Suprapubic skin (tissue), 4 donors: ENCODE results near the gene LTBP3. TPM values are rescaled to one million over a fixed set of nuclear protein-coding genes. Genes with fewer than 3 reads are reported as not detected.

ENCODE experiments used
- DNase-seq, 2 donors: peaks; one replicate each; pipeline ENCODE4 v3.0.0-alpha.2; 2019; ENCODE audit warnings: low spot score in 2 of 2
- H3K27ac ChIP-seq: fragments of 200-600 bp; sonication (generic); one replicate; pipeline ENCODE4 v1.5.1; 2019
- H3K27me3 ChIP-seq: fragments of 200-600 bp; sonication (generic); one replicate; pipeline ENCODE4 v1.5.1; 2019
- H3K36me3 ChIP-seq: fragments of 200-600 bp; sonication (generic); one replicate; pipeline ENCODE4 v1.5.1; 2019
- H3K4me1 ChIP-seq: fragments of 200-600 bp; sonication (generic); one replicate; pipeline ENCODE4 v1.5.1; 2019
- H3K4me3 ChIP-seq: fragments of 200-600 bp; sonication (generic); one replicate; pipeline ENCODE4 v1.5.1; 2019; ENCODE audit warnings: mild to moderate bottlenecking
- H3K9me3 ChIP-seq: fragments of 200-600 bp; sonication (generic); one replicate; pipeline ENCODE4 v1.5.1; 2019
- EP300 ChIP-seq: sonication (generic); formaldehyde crosslinking; IDR thresholded peaks from one replicate; pipeline ENCODE4 v1.6.1; 2017; ENCODE audit warnings: antibody characterized with exemption
- POLR2A ChIP-seq, 2 donors: fragments of 450-650 bp; IDR thresholded peaks; one replicate each; pipeline ENCODE4 v1.6.1; 2017; ENCODE audit warnings: antibody characterized with exemption in 2 of 2, mild to moderate bottlenecking in 2 of 2, moderate library complexity in 2 of 2
- POLR2AphosphoS5 ChIP-seq, 3 donors: sonication (generic); formaldehyde crosslinking; IDR thresholded peaks; one replicate each; pipeline ENCODE4 v1.6.1; 2017; ENCODE audit warnings: antibody characterized with exemption in 3 of 3
- WGBS: methylation state at CpG from one replicate; pipeline ENCODE4 v1.1.5; 2018; 5-methylcytosine and 5-hydroxymethylcytosine counted together
- total RNA-seq, 4 donors: library from RNA; depleted of rRNA; stranded (reverse); fragments of >200 nt; gene quantifications; one replicate each; pipeline ENCODE4 v1.1.0, GENCODE V29; 2016
- TF ChIP-seq, protein P1 (sequence below), 2 donors: fragments of 200-600 bp in 1 of 2; fragments of 450-650 bp in 1 of 2; sonication (generic) in 1 of 2; IDR thresholded peaks; one replicate each; pipeline ENCODE4 v1.5.1; 2016 to 2019; ENCODE audit warnings: antibody characterized with exemption in 2 of 2, mild to moderate bottlenecking in 1 of 2, moderate library complexity in 1 of 2

Gene LTBP3
- 10 to 100 TPM; 65.1 to 86.7 (median 71.0) TPM for total RNA-seq

GRCh38 chr11:65558002-65558929, at the start of gene LTBP3:
TSS of gene LTBP3 (minus strand) at chr11:65558359. CDS start at chr11:65557959, 400 bp downstream.
- Histone ChIP-seq H3K4me3 (peak within 1 kb of the TSS; percentile 76), H3K9me3 (no peaks in the 10 kb centered on the region), H3K27me3 (no peaks in the 10 kb centered on the region), H3K36me3 (no peaks in the 10 kb centered on the region), H3K4me1 (peaks cover 77% of the 10 kb centered on the region), H3K27ac (peak within 1 kb of the TSS; percentile 87)
- WGBS = 1% methylated on average over 28 of the region's 79 CpGs
- no peak for TF ChIP-seq POLR2A (IDR thresholded peaks at IDR 0.05)
- DNase-seq = peak in 1 of 2 donors; percentile 83

- Histone ChIP-seq H3K9me3 (no peaks in the 10 kb centered on the region), H3K27ac (peak overlapping the region; percentile 50), H3K4me1 (peaks cover 47% of the 10 kb centered on the region), H3K27me3 (no peaks in the 10 kb centered on the region), H3K36me3 (peaks cover 53% of the 10 kb centered on the region), H3K4me3 (peak overlapping the region; percentile 42)
- DNase-seq = peak; percentile 95 to 97
- TF ChIP-seq POLR2AphosphoS5 (IDR thresholded peaks at IDR 0.05) = peak in 2 of 3 donors; percentile 23 to 56
- TF ChIP-seq, protein P1, sequence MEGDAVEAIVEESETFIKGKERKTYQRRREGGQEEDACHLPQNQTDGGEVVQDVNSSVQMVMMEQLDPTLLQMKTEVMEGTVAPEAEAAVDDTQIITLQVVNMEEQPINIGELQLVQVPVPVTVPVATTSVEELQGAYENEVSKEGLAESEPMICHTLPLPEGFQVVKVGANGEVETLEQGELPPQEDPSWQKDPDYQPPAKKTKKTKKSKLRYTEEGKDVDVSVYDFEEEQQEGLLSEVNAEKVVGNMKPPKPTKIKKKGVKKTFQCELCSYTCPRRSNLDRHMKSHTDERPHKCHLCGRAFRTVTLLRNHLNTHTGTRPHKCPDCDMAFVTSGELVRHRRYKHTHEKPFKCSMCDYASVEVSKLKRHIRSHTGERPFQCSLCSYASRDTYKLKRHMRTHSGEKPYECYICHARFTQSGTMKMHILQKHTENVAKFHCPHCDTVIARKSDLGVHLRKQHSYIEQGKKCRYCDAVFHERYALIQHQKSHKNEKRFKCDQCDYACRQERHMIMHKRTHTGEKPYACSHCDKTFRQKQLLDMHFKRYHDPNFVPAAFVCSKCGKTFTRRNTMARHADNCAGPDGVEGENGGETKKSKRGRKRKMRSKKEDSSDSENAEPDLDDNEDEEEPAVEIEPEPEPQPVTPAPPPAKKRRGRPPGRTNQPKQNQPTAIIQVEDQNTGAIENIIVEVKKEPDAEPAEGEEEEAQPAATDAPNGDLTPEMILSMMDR (IDR thresholded peaks at IDR 0.05) = no peak
- WGBS = 32% methylated on average over 24 of the region's 67 CpGs
Observed at GRCh38 chr11:65606876-65607613, 48.9 kb upstream of the LTBP3 start.

DNA sequence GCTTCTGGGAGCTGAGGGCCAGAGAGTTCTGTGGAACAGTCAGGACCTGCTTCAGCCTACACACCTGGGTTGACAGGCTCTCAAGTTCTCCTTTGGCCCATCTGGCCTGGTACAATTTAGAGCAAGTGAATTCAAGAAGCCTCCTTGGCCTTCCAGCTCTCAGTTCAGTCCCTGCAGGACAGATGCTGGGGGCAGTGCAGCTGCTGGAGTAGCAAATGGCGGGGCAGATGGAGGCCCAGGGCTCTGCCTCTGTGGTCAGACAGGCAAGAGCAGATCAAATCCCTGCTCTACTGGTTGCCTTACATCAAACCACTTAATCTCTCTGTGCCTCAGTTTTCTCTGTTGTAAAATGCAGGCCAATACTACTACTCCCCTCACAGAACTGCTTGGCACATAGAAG, 46.1 kb upstream of the LTBP3 start:
- Histone ChIP-seq H3K9me3 (no peaks in the 10 kb centered on the region), H3K27ac (no peak overlapping the region), H3K4me3 (no peak overlapping the region), H3K27me3 (no peaks in the 10 kb centered on the region), H3K36me3 (peaks cover 64% of the 10 kb centered on the region), H3K4me1 (peaks cover 19% of the 10 kb centered on the region)
- WGBS = 100% methylated on average over 1 of the region's 1 CpG
- no peak for DNase-seq
- no peak for TF ChIP-seq EP300
- no peak for TF ChIP-seq POLR2AphosphoS5 (IDR thresholded peaks at IDR 0.05)
- TF ChIP-seq, protein P1 (IDR thresholded peaks at IDR 0.05) = no peak
- TF ChIP-seq POLR2A (IDR thresholded peaks at IDR 0.05) = no peak

GRCh38 chr11:65599955-65600246, 41.7 kb upstream of the LTBP3 start:
- WGBS = 96% methylated on average over 6 of the region's 6 CpGs
- no peak for DNase-seq

DNA sequence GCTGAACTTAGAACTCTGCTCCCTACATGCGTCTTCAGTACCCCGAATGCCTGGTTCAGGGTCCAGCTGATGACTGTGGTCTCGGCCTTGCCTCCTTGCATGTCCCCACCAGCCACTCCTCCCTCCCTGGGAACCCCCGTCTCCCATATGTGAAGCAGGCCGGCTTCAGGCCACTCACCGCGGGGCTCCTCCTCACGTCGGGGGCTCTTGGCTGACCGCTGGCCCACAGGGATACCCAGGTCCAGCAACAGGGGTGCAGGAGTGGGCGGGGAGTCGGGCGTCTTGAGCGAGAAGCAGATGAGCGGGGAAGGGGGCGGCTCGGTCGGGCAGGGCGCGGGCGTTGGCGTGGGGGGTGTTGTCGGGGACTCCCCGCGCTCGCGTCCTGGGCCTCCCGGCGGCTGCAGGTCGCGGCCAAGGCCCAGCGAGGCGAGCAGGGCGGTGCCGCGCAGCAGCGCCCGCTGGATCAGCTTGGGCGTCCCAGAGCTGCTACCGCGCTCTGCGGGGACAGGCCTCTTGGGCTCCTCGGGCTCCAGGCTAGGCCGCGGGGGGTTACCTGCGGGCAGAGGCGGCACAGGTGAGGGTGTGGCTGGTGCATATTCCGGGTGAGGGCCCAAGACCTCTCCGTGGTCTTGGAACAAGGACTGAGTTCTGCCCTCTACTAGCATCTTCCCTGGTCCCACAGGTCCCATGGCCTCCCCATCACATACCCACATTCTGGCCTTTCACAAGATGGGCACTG, 41.2 kb upstream of the LTBP3 start:
- Histone ChIP-seq H3K9me3 (no peaks in the 10 kb centered on the region), H3K27me3 (no peaks in the 10 kb centered on the region), H3K4me3 (no peak overlapping the region), H3K36me3 (peaks cover 64% of the 10 kb centered on the region), H3K4me1 (peaks cover 21% of the 10 kb centered on the region), H3K27ac (no peak overlapping the region)
- DNase-seq = no peak
- WGBS = 84% methylated on average over 45 of the region's 49 CpGs
- no peak for TF ChIP-seq POLR2A (IDR thresholded peaks at IDR 0.05)

More at GRCh38 chr11:65599955-65600246, 41.7 kb upstream of the LTBP3 start:
- H3K4me3 ChIP-seq = no peak overlapping the region
- TF ChIP-seq POLR2AphosphoS5 (IDR thresholded peaks at IDR 0.05) (no peak), POLR2A (IDR thresholded peaks at IDR 0.05) (no peak), EP300 (no peak)
- TF ChIP-seq, protein P1 (IDR thresholded peaks at IDR 0.05) = no peak
- H3K36me3 ChIP-seq = peaks cover 70% of the 10 kb centered on the region
- no peaks in the 10 kb centered on the region for H3K9me3 ChIP-seq
- H3K4me1 ChIP-seq = peaks cover 15% of the 10 kb centered on the region
- no peak overlapping the region for H3K27ac ChIP-seq
- H3K27me3 ChIP-seq = no peaks in the 10 kb centered on the region
